NCI-H2029 (cell line): ENCODE measurements around the gene KDM2B.

Experiments used
- DNase-seq: peaks from one replicate; lab custom pipeline; 2025; lab: John Stamatoyannopoulos, UW

Gene KDM2B

DNA sequence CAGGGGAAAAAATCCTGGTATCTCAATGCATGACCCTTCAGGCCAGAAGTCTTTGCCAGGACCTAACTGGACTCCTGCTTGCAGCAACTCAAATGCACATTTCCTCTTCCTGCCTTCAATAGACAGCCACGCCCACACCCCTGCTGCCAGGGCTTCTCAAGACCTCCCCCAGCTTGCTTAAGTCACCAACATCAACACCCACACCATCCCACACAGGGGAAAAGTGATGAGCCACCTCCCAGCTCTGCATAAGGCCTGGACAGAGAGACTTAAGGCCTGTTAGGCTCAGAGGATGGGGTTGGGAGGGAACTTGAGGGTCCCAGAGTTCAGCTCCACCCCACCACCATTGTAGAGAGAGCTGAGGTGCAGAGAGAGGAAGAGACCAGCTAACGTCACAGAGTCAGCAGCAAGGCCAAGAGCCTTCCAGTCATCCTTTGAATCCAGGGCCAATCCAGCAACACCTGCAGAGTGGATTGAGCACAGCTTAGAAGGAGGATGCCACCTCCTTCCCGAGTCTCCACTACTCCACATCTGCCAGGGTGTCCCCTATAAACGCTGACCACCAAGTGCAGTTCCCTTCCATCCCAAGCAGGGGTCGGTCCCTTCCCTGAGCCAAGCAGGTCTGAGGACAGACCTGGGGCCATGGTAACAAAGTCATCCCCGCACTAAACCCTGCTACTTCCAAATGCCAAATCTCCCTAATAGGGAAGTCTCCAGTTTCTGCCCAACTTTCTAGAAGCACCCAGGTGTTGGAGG is 50.0 kb downstream of the KDM2B start:
- no peak for DNase-seq

DNA sequence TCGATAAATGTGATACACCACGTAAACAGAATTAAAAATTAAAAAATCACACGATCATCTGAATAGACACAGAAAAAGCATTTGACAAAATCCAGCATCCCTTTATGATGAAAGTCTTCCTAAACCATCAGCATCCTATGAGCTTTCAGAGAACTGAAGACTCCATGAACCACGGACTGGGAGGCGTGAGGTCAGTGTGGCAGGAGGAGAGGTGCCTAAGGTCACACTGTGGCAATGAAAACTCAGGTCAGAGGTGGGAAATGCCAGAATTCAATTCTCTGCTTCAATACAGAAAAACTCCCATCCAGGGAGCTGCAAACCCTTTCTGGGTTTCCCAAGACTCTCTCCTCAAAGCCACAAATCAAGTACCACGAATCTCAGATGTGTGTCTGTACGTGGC is 51.6 kb downstream of the KDM2B start:
- DNase-seq, result no peak

DNA sequence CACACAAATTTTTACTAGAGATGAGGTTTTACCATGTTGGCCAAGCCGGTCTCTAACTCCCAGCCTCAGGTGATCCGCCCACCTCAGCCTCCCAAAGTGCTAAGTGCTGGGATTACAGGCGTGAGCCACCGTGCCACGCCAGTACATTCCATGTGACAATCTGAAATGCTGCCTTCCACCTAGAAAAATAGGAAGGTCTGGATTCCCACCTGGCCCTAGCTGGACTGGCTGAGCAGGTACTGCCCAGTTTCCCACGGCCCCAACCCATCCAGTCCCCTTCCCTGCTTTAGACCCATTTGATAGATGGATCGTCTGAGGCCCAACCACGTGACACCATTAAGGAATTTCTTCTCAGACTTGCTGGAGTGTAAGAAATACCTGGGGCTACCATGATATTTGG is 55.4 kb downstream of the KDM2B start:
- DNase-seq, result no peak

DNA sequence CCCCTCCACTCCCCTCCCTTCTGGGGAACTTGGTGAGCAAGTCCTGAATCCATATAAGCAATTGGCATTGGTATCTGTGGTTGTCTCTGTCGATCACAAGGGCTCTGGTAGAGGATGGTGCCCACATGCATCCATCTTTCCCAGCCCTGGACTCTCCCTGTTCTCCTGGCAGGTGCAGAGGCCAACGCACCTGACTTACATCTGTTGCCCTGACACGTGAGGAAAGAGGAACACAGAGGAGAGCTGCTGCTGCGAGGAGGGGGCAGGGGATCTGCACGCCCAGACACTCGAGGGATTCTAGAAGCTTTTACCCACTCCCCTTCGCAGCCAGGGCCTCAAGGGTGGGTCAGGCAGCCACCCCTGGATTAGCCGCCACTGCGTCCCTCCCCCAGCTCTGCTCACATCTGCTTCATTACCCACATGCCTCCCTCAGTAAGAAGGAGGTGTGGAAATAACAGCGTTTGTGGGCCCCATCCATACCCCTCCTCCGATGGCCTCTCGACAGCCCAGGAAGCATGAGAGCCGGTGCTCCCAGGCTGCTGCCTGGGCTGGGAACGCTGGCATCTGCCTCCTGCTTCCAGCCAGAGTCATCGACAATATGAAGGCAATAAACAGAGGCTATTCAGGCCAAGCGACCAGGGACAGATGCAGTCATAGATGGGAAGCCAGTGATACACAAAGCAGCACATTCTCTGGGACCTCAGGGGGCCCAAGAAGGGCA is 56.5 kb downstream of the KDM2B start:
- no peak for DNase-seq

DNA sequence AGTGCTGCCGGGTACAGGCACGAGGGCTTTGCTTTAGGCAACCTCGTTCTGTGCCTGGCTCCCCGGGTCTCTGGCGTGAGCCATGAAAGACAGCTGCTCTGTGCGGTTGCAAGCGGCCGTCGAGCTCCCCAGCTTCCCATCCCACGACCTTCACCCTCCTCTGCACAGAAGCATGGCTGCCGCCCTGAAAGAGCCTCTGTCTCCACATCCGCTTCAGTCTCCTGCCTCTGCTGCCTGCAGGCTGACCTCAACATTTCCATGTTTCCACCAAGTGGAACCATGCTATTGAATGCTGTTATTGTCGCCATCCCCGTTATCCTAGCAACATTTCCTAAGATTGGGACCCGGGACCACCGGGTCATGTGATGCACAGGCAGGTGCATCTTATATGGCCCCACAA is 57.1 kb downstream of the KDM2B start:
- no peak for DNase-seq

DNA sequence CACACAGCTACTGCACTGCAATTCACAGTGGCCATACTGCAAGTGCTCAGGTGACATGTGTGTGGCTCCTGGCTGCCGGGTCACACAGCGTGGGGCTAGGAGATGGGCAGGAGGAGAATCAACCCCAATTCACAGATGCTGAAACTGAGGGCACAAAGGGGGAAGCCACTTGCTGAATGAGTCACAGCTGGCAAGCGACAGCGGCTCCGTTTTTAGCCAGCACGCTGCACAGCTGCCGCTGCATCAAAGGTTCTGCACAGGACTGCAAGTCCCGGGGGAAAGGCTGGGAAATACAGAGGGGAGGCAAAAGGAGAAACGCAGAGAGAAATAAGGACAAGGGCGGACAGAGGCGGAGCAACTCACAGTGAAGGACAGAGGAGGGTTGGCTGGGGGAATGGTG is 57.9 kb downstream of the KDM2B start:
- no peak for DNase-seq

DNA sequence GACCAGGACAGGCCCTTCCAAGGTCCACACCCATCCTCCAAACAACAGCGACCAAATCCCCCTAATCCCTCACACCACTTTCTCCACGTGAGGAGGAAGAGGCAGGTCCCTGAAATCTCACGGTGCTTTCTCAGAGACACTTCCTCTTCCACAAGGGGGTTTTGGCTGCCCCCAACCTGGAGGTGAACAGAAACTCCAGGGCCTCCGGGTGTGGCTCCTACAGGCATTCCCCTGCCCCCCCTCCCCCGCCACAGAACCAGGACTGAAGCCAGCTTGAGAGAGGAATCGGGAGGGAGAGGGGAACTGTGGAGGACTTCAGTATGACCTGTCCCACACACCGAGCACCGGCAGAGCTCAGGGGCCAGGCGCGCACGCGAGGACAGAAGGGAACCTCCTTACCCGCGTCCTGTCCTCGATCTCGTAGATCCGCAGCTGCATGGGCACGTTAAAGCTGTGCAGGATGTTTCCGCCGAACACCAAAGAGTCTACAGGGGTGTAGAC is 60.2 kb downstream of the KDM2B start:
- no peak for DNase-seq

DNA sequence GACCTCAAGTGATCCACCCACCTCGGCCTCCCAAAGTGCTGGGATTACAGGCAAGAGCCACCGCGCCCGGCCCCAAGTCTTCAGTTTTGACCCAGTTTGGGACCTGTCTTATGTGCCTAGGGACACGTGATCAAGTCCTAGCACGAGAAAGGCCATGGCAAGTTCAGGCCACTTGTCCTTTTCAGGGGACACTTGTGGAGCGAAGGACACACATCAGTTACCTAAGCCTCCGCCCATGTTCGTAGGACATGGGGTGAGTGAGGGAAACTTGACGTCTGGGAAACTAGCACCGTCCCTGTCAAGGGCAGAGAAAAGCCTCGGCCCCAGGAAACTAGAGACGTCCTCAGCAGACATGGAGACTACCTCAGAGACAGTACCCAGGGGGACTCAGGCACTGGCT is 60.7 kb downstream of the KDM2B start:
- no peak for DNase-seq

DNA sequence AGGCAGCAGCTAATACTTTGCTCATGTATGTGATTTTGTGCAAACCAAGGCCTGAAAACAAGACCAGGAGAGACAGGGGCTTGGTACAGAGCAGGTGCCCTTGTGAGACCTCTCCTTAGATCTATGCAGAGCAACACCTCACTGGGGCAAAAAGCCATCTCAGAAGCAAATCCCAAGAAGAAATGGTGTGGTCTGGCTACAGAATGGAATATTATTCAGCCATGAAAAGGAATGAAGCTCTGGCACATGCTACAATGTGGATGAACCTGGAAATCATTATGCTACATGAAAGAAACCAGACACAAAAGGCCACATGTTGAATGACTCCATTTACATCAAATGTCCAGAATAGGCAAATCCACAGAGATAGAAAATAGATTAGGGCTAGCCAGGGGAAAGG is 61.6 kb downstream of the KDM2B start:
- DNase-seq, result no peak

DNA sequence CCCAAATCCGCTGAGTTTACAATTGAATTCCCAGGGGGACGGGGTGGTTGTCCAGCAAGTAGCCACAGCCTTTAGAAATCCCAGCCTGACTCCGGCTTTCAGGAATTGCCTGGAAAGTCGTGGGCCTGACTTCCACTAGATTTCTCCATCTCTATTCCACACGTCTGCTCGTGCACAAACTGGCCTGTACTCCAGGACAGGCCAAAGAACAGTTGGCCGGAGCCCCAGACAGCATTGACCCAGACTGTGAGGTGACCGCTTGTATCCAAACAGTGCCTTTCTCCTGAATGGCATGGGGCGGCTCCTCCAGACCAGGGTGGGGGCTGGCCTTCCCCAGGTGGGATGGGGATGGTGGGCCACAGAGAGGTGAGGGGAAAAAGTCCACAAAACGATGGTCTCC is 62.2 kb downstream of the KDM2B start:
- DNase-seq, result no peak

DNA sequence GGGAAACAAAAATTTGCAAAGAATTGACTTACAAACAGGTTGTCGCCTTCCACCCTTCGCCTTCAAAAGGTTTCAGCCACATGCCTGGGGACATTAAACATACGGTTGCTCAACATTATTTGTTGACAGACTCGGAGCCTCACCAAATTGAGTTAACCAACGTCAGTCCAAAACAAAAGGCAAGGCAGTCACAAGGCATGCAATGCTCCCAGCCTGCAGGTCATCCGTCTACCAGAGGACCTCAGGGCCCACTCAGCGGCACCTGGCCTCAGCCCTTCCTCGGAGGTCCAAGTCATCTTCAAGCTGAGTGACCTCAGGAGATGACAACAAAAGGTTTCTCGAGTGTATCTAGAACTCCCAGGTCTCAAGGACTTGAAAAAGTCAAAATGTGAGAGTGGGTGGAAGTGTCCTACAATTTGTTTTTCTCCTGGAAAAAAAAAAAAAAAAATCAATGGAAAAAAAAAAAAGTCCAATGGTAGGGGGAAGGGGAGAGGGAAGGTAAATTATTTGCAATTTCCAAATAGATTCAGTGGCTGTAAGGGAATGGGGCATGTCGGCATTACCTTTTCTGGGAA is 64.3 kb downstream of the KDM2B start:
- no peak for DNase-seq

DNA sequence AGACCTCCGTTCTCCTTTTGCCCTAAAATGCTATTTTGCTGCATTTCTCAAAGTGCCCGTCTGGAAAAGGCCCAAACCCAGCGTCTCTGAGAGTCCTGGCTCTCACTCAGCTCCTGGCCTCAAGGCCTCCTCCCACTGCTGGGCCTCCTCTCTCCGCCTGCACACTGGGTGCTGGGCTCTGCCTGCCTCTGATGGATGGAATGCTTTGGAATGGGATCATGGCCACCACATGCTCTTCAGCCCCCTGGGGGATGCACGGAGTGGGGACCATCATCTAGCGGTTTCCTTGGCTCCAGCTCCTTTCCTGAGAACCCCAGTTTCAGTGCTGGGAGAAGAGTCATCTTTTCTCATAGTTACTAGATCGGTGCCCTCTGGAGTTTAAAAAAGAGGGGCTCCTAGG is 65.2 kb downstream of the KDM2B start:
- DNase-seq, result no peak

DNA sequence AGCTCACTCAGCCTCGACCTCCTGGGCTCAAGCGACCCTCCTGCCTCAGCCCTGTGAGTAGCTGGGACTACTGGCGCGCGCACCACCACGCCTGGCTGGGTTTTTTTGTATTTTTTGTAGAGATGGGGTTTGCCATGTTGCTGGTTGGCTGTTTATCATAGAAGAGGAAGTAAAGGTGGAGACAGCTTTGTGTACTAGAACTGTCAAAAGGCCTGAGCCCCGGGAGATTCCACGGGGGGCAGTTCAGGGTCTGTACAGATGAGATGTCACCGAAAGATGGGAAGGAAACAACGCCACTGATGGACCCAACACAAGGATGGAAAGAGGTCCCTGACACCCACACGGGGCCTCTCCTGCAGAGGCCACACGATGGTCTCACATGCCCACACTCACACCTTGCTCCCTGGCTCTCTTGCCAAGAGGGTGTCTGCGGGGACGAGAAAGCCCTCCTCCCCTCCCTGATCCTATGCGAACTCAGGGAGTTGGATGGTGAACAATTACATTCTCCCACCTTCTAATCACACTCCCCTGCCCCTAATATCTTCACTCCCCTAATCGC is 66.6 kb downstream of the KDM2B start:
- DNase-seq, result no peak

DNA sequence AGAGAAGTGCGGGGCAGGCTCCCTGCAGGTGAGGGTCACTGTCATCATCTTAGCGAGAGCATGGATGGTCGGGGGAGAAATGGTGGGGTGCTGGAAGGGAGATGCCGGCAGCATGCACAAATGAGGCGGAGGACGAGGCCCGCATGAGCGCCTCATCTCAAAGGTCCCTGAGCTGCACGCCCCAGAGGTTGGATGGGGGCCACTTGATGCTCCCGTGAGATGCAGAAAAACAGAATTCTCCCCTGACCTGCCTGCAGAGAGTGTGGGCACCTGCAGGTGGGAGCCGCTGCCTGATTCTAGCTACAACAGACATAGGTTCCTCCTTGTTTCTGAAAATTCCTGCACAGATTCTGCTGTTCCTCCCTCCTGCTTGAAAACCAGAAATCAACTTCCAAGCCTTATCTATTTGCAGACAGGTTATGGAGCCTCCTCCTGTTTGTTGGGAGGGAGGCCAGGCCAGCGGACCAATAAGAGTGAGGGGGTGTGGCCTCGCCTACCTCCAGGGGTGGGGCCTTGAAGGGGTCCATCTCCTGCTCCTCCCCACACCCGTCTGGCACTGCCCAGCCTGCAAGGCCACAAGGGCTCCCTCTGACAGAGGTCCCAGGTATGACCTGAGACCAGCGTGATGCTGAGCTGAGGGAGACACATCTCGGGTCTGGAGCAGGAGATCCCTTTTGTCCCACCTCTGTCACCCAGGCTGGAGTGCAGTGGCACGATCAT is 67.2 kb downstream of the KDM2B start:
- peak; percentile 82 for DNase-seq

DNA sequence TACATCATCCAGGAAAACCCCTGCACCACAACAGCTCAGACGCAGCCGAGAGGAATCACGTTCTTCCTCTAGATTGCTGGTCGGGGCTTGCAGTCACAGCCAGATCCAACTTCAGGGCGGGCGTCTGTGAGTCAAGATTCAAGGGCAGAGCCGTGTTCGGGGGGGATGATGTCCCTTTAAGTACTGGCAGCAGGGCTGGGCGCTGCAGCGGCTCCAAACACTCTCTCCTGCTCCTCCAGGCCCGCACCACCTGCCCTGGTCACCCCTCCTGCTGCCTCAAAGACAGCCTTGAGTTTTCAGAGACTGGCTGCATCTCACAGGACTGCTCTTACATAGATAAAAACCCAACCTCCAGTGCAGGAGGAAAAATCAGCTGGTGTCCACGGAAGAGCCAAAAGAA is 68.3 kb downstream of the KDM2B start:
- no peak for DNase-seq

DNA sequence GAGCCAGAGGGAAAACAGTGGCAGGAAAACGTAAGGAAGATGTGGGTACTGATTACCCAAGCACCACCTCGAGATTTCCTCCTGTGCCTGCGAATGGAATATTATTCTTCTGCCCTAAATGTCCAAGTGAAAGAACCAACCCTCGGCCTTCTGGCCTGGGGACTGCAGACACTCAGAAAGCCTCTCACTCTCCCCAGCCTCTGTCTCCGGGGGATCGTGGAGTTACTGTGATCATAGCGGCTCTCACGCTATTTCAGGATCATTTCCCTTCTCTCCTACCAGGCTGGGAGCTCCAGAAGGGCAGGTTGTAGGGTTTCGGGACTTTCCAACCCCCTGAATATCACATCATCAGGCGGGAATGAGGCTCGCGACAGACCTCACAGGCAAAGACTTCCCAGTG is 68.9 kb downstream of the KDM2B start:
- no peak for DNase-seq

DNA sequence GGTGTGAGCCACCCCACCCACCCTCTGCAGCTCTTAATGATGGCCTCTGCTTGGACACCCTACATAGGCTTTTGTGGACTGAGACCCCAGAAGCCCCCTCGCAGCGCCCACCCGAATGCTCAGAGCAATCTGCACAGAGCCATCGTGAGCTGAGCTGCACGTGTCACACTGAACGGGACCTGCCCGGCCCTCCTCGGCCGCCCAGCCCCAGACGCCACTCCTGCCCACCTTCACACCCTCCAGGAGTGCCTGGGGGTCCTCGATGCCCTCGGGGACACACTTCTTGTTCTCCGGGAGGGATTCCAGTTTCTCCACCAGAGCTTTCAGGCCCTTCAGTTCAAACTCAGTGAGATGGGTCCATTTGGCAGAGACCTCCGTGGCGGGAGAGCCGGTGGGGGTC is 71.5 kb downstream of the KDM2B start:
- no peak for DNase-seq

DNA sequence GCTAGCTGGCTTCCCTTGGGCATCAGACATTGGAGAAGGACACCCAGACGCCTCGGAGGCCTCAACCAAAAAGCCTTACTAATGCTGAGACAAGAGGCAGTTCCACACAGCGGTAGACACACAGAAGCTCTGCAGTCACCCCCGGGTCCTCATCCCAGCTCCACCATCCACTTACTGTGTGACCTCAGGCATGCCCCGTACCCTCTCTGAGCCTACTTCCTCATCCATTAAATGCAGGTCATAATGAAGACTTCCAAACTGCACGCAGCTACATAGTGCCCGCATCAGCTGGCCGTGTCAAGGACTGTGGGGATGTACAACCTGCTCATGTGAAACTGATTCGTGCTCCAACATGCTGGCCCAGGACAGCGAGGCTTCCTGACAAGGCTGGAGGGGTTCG is 72.3 kb downstream of the KDM2B start:
- no peak for DNase-seq

DNA sequence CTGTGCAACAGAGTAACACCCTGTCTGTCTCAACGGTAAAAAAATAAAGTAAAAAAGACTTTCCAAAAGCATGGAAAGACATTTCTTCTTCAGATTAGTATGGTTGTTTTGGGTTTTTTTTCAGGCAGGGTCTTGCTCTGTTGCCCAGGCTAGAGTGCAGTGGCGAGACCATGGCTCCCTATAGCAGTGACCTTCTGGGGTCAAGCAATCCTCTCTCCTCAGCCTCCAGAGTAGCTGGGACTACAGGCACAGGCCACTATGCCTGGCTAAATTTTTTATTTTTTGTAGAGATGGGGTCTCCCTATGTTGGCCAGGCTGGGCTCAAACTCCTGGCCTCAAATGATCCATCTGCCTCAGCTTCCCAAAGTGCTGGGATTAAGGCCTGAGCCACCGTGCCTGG is 72.8 kb downstream of the KDM2B start:
- DNase-seq, result no peak

DNA sequence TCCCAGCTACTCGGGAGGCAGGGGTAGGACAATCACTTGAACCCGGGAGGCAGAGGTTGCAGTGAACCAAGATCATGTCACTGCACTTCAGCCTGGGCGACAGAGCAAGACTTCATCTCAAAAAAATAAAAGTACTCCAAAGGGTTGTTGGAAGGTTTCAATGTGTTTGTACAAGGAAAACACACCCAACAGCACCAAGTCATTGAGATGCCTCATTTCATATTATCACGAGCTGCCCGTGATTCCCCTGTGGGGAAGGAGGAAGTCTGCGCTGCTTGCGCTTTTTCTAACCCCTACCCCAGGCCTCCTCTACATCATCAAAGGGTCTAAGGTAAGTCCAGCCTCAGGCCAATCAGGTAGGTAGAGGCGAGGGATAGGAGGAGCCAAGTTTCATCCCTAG is 73.6 kb downstream of the KDM2B start:
- DNase-seq, result no peak

DNA sequence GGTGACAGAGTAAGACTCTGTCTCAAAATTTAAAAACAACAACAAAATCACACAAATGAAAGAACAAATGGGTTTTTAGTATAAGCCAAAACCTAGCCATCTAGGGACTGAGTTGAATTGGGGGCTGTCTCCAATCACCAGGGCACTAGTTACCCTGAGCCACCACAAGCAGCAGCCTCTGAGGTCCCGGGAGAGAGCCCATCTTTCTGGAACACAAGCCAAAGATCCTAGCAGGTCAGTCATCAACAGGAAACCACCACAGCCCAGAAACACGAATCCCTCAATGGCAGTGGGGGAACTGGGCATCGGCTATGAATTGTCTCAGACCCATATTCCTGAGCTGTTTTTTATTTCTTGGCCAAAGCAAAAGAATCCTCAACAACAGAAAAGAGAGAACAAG is 75.3 kb downstream of the KDM2B start:
- DNase-seq, result no peak

DNA sequence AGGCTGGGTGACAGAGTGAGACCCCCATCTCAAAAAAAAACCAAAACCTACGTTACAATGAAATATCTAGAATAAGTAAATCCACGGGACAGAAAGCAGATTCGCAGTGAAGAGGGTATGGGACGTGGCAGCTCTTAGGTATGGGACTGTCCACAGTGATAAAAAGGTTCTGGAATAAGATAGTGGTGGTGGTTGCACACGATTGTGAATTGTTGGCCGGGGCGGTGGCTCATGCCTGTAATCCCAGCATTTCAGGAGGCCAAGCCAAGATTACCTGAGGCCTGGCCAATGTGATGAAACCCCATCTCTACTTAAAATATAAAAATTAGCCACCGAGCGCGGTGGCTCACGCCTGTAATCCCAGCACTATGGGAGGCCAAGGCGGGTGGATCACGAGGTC is 76.3 kb downstream of the KDM2B start:
- no peak for DNase-seq
